C4-2B (cell line): ENCODE results near the gene SH3BP1.

Experiments used
- CTCF ChIP-seq: fragments of 450-650 bp; conservative IDR thresholded peaks from 2 replicates; pipeline ENCODE4 v1.5.1; 2017; ENCODE audit warnings: mild to moderate bottlenecking
- ZFX ChIP-seq: fragments of 450-650 bp; IDR thresholded peaks from 2 replicates; pipeline ENCODE4 v1.6.1; 2017

DNA sequence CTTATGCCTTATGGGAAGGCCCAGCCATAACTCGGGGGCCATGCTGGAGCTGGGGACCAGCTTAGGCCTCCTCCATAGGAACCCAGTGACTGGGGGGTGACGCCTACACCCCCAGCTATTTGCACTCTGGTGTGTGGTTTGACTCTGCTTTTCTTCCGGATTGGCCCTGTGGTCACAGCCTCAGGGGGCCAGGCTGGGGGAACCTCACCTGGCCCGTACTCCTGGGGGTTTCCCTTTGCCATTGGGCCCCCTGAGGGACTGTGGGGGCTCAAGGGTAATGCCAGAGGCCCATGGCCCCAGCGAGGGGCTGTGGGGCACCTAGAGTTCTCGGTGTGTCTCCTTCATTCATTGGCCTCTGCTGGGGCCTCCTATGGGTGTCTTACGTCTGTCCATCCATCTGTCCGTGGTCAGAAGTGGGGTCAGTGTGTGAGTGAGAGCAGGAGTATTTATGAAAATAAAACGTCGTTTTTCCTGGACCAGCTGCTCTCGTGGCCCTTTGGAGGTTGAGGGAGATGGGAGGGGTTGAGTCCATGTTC, 6.3 kb upstream of the SH3BP1 start:
- no peak for TF ChIP-seq CTCF
- no peak for TF ChIP-seq ZFX
